GM23248 (cell line): ENCODE measurements around the gene NAIF1.

ENCODE experiments used
- EZH2 ChIP-seq: fragments of 200-600 bp; sonication (generic); IDR thresholded peaks from 2 replicates; pipeline ENCODE4 v1.6.1; 2018; ENCODE audit warnings: antibody characterized with exemption, mild to moderate bottlenecking; ENCODE audit not compliant: insufficient read depth, poor library complexity, severe bottlenecking
- EZH2phosphoT487 ChIP-seq: fragments of 200-600 bp; sonication (generic); IDR thresholded peaks from 2 replicates; pipeline ENCODE4 v1.6.1; 2018; ENCODE audit warnings: antibody characterized with exemption, moderate library complexity, mild to moderate bottlenecking, low read depth; ENCODE audit not compliant: insufficient read depth

- TF ChIP-seq EZH2 (no peak), EZH2phosphoT487 (no peak)
Observed at GRCh38 chr9:128114326-128115186, 47.4 kb upstream of the NAIF1 start.
